OCI-M1 (cell line): Measurements from ENCODE around the gene CCDC6.
"Not testable (repeated sequence)": the region's sequence is repeated elsewhere in the genome, so short reads cannot be mapped to it uniquely, and the experiment has no call there.

ENCODE experiments used
- DNase-seq: peaks from one replicate; lab custom pipeline; 2025; lab: John Stamatoyannopoulos, UW

CCDC6 gene

DNA sequence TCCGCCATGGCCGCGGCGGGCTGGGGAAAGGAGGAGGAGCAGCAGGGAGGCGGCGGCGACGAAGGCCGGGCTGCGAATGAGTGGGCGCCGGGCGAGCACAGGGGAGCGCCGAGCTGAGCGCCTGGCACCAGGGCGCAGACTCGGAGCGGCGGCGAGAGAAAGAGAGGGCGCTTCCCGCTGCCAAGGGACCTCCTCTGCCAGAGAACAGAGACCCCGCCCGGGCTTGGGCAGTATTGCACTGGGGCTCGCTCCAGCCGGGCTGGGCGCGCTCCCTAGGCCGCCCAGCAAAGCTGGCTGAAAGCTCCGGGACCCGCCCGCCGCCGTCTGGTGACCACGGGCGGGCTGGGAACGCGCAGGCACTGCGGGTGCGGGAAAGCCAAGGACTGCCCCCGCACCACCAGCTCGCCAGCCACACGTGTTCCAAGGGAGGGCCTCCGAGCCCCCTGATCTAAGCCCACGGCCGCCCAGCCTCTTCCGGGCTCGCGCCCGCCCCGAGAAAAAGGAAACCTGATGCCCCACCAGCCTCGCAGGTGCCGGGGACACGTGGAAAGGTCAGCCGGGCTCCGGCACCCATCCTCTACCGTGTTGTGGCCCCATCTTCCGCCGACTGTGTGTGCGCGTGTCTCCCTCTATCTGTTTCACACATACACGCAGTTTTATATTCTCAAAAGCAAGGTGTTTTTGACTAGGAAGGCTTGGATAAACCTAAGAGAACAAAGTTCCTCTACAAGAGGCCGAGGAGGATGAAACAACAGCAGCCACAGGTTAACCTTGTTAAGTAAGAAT is at the start of gene CCDC6:
CCDC6 (minus strand) TSS at position 140 of the 786 bp plus-strand sequence; CDS start at position 8, 132 bp downstream.
- peak; percentile 97 for DNase-seq

DNA sequence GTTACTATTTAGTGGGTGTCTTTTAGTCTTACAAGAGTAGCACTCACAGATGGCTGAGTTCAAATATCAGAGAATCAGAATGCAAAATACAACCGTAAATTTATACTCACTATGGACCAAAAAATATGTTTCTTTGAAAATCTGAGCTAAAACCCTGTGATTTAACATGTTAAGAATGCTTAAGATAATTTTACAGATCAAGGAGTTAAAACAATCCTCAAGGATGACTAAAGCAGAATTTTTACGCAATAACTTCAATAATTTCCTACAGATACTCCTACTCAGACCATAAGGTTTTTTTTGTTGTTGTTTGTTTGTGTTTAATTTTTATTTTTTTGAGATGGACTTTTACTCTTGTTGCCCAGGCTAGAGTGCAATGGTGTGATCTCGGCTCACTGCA is 47.9 kb upstream of the CCDC6 start:
- DNase-seq, result no peak

DNA sequence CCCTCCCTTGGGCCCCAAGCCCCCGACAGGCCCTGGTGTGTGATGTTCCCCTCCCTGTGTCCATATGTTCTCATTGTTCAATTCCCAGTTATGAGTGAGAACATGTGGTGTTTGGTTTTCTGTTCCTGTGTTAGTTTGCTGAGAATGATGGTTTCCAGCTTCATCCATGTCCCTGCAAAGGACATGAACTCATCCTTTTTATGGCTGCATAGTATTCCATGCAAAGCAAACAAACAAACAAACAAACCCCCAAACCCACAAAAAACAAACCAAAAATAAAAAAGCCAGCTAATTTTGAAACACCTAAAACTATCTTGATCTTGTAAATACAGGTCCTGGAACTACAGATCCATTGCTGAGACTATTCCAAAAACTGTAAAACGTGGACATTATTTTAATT is 47.4 kb upstream of the CCDC6 start:
- DNase-seq, result not testable (repeated sequence)

GRCh38 chr10:59950105-59950504 is 43.7 kb upstream of the CCDC6 start:
- DNase-seq, result no peak

DNA sequence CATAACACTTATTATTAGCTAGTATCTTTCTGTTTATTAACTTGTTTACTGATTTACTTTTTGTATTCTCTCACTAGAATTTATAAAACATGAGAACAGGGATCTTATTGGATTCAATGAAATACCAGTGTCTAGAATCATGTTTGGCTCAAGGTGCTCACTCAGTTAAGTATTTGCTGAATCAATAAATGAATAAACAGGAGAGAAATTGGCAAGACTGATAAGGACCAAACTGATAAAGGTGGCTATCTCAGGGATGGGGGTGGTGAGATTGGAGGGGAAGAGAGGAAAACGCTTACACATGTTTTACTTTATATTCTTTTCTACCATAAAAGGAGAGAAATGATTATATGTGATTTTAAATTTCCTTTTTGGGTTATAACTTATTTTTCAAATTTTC is 43.3 kb upstream of the CCDC6 start:
- no peak for DNase-seq

DNA sequence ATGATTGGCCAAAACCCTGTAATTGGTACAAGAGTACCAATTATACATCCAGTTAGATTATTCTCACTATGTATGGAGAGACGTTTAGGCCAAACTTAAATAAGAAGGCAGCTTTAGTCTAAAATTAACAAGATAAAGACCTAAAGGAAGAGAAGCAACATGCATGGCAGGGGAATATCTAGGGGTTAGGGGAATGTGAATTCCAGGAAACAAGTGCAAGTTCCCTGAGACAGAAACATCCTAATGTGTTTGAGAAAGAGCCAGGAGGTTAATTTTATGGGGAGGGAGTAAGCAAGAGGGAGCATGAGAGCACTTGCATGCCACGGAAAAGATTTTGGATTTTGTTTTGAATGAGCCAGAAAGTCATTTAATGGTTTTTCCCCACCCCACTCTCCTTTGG is 39.6 kb upstream of the CCDC6 start:
- DNase-seq, result no peak

DNA sequence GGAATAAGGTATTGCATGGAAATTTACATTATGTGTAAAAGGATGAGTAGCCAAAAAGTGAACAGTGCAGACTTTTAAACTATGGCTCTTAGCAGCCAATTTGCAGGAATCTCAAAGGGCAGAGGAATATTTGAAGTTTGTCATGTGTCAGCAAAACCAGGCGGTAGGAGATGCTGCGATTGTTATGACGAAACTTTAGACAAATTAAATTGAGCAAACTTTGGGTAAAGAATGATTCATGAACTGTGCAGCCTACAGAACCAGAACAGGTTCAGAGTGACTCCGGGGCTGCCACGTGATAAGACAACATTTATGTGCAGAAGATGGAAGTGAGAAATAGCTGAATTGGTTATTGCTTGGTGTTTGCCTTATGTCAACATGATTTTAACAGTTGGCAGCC is 39.2 kb upstream of the CCDC6 start:
- DNase-seq, result no peak

- no peak for DNase-seq
Measured at GRCh38 chr10:59944339-59944935, 38.1 kb upstream of the CCDC6 start.

DNA sequence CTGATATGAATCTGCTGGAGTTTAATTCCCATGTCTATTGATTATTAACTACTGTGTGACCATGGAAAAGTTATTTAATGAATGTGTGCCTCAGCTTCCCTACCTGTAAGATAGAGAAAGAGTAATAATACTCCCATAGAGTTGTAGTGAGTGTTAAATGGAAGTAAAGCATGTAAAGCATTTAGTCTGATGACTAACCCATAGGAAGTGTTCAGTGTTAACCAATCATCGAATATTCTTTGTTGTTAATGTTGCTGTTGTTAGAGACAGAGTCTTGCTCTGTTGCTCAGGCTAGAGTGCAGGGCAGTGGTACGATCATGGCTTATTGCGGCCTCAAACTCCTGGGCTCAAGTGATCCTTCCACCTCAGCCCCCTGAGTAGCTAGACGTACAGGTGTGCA is 36.2 kb upstream of the CCDC6 start:
- DNase-seq, result no peak

DNA sequence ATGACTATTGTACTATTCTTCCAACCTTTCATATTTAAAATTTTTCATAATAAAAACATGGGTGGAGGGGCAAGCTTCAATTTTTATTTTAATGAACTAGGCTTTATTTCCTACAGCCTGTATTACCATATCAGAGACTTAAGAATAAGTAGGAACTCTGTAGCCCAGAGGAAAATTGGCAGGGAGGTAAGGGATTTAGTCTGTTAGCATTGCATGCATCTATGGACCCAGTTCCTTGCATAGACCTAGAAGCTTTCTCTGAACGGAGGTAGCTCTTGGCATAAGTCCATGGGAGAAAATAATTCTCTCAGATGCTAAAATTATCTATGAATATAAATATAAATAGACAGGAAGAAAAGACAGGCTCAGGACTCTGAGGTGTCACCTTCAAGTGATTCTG is 31.4 kb upstream of the CCDC6 start:
- no peak for DNase-seq

- DNase-seq, result peak; percentile 57
Measured at GRCh38 chr10:59934701-59935100, 28.3 kb upstream of the CCDC6 start.

- DNase-seq, result not testable (repeated sequence)
Measured at GRCh38 chr10:59930788-59931521, 24.6 kb upstream of the CCDC6 start.

DNA sequence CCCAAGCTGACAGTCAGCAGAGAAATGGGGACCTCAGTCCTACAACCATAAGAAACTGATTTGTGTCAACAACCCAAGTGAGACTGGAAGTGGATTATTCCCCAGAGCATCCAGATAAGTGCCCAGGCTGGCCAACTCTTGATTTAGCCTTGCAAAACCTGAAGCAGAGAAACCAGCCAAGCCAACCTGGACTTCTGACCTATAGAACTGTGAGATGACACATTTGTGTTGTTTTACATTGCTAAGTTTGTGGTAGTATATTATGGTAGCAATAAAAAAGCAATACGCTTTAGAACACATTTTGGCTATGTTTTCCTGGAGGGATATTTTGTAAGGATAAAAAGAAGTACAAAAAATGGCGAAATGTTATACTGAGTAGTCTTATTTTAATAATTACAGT is 19.7 kb upstream of the CCDC6 start:
- DNase-seq, result no peak

DNA sequence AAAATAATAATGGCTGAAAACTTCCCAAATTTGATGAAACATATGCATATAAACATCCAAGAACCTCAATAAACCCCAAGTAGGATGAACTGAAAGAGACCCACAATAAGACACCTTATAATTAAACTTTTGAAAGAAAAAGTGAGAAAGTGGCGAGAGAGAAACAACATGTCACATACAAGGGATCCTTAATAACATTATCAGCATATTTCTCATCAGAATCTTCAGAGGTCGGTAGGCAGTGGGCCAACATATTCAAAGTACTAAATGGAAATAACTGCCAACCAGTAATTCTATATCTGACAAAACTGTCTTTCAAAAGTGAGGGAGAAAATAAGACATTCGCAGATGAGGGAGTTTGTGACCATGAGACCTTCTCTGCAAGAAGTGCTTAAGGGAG is 16.6 kb upstream of the CCDC6 start:
- no peak for DNase-seq

GRCh38 chr10:59917922-59918321 is 11.6 kb upstream of the CCDC6 start:
- DNase-seq, result no peak

- peak; percentile 17 for DNase-seq
Measured at GRCh38 chr10:59913547-59914237, 7.3 kb upstream of the CCDC6 start.

- DNase-seq, result no peak
Measured at GRCh38 chr10:59910867-59911266, 4.5 kb upstream of the CCDC6 start.

DNA sequence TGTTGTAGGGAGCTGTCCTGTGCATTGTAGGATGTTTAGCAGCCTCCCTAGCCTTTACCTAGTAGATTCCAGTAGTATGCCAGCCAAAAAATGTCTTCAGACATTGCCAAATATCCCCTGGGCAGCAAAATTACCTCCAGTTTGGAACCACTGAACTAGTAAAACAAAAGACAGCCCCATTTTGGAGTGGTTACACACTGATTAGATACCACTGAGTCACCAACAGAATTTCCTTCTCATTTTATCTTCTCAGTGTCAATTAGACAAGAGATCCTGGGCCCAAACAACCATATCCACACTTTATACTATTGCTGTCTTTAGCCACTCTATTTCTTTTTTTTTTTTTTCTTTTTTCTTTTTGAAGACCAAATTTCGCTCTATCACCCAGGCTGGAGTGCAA is 3.5 kb upstream of the CCDC6 start:
- DNase-seq, result no peak

GRCh38 chr10:59908808-59909143 is 2.4 kb upstream of the CCDC6 start:
- no peak for DNase-seq

GRCh38 chr10:59907918-59908807 is 1.8 kb upstream of the CCDC6 start:
- peak; percentile 96 for DNase-seq

DNA sequence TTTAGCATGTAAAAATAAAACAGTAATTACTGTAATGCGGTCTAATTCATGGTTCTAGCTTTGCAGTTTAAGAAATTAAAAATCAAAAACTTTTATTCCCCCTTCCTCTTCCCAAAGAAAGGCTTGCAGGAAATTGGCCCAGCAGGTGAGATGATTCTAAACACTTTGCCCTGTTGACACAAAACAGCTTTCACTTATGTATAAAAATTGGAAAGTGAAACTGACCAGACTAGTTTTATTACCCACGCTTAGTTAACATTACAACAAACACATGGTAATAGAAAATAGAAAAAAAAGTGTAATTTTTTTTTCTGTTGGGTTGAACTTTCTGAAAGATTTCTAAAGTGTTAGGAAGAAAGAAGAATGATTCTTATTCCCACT is 1.2 kb upstream of the CCDC6 start:
- no peak for DNase-seq
